ENCODE results near the gene HTR3A.

HTR3A gene

DNA sequence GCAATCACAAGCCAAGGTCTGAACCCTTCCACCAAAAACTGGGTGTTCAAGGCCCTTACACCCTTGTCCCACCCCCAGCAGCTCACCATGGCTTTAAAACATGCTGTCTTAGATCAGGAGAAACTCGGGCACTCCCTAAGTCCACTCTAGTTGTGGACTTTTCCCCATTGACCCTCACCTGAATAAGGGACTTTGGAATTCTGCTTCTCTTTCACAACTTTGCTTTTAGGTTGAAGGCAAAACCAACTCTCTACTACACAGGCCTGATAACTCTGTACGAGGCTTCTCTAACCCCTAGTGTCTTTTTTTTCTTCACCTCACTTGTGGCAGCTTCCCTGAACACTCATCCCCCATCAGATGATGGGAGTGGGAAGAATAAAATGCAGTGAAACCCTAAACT is 15.0 kb downstream of the HTR3A start:
- no peak for DNase-seq (ENCODE audit: low read depth)
- H3K4me3 ChIP-seq (ENCODE audit: low read depth, low read length) = no peak overlapping the region
- TF ChIP-seq, protein P1, sequence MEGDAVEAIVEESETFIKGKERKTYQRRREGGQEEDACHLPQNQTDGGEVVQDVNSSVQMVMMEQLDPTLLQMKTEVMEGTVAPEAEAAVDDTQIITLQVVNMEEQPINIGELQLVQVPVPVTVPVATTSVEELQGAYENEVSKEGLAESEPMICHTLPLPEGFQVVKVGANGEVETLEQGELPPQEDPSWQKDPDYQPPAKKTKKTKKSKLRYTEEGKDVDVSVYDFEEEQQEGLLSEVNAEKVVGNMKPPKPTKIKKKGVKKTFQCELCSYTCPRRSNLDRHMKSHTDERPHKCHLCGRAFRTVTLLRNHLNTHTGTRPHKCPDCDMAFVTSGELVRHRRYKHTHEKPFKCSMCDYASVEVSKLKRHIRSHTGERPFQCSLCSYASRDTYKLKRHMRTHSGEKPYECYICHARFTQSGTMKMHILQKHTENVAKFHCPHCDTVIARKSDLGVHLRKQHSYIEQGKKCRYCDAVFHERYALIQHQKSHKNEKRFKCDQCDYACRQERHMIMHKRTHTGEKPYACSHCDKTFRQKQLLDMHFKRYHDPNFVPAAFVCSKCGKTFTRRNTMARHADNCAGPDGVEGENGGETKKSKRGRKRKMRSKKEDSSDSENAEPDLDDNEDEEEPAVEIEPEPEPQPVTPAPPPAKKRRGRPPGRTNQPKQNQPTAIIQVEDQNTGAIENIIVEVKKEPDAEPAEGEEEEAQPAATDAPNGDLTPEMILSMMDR (IDR thresholded peaks at IDR 0.05; ENCODE audit: control insufficient read depth, extremely low read depth, insufficient read depth) = no peak

DNA sequence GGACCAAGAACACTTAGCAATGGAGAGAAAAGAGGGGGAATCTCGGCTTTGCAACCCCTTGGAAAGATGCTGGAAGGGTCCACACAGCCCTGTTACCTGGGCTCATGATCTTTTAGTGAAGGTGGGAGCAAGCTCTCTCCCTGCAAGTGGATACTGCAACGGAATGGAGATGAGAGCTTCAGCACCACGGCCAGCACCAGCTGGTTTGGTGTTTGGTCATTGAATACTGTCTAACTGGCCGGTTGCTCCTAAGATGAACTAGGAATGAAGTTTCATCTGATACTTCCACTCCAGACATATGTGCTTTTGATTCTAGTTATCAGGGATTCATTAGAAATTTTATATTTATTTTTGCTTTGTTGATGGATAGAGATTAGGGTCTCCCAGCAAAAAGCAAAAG is 16.3 kb downstream of the HTR3A start:
- TF ChIP-seq, protein P1 (IDR thresholded peaks at IDR 0.05; ENCODE audit: control insufficient read depth, extremely low read depth, insufficient read depth) = no peak
- H3K4me3 ChIP-seq (ENCODE audit: low read depth, low read length) = no peak overlapping the region
- DNase-seq (ENCODE audit: low read depth) = no peak

DNA sequence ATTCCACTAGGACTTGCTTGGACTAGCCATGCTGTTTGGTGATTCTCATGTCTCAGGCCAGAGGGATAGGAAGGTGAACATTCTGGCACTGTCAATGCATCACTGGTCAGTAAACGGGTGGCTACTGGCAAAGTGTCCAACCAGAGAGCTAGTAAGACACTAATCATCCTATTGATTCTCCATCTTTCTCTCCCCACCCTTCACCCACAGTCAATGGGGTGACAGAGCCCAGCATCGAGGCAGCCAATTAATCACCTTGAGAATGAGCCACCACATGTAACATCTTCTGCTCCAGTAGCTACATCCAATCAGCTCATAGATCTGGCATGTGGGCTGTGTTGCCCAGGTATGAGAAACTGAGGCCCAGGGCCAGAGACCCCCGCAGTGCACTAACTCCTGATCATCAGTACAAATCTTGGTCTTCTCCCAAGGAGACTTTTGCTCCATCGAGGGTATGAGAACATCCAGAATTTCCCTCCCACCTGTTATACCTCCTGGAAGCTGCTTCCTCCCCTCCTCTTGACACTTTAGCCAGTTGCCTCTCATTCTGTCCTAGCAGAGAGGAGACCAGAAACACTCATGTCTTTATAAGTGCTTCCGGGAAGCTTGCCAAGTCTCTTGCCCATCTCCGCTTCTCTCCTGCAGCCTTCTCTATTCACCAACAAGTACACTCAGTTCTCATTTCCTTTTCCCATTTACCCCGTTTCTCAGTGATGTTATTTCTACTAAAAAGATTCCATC is 17.0 kb downstream of the HTR3A start:
- DNase-seq (ENCODE audit: low read depth) = no peak
- TF ChIP-seq, protein P1 (IDR thresholded peaks at IDR 0.05; ENCODE audit: control insufficient read depth, extremely low read depth, insufficient read depth) = no peak
- no peak overlapping the region for H3K4me3 ChIP-seq (ENCODE audit: low read depth, low read length)

DNA sequence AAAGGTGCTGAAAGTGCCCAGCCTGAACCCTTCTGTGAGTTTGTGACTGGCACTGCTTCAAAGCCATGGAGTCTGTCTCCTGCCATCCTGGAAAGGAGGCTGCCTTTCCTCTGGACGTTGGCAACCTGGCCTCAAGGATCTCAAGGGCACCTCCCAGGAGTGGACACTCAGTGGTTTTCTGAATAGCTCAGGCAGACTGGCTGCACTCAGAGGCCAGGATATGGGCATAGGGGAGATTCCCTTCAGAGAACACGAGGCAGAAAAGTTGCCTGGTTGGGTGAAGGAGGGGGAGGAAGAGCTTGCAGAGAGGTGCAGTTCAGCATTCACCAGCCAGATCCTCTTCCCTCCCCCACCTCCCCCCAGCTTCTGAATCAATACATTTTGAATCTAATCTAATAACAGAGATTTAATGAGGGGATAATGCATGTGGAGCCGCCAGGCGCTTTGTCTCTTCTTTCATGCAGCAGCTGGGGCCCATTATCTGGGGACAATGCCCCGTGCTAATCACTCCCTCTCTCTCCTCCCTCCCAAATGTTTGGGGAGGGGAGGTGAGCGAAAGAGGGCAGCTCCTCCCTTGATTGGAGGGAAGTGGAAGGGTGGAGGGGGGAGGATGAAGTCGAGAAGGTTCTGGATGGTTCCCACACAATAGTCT is 17.7 kb downstream of the HTR3A start:
- TF ChIP-seq, protein P1 (IDR thresholded peaks at IDR 0.05; ENCODE audit: control insufficient read depth, extremely low read depth, insufficient read depth) = no peak
- no peak overlapping the region for H3K4me3 ChIP-seq (ENCODE audit: low read depth, low read length)
- no peak for DNase-seq (ENCODE audit: low read depth)

DNA sequence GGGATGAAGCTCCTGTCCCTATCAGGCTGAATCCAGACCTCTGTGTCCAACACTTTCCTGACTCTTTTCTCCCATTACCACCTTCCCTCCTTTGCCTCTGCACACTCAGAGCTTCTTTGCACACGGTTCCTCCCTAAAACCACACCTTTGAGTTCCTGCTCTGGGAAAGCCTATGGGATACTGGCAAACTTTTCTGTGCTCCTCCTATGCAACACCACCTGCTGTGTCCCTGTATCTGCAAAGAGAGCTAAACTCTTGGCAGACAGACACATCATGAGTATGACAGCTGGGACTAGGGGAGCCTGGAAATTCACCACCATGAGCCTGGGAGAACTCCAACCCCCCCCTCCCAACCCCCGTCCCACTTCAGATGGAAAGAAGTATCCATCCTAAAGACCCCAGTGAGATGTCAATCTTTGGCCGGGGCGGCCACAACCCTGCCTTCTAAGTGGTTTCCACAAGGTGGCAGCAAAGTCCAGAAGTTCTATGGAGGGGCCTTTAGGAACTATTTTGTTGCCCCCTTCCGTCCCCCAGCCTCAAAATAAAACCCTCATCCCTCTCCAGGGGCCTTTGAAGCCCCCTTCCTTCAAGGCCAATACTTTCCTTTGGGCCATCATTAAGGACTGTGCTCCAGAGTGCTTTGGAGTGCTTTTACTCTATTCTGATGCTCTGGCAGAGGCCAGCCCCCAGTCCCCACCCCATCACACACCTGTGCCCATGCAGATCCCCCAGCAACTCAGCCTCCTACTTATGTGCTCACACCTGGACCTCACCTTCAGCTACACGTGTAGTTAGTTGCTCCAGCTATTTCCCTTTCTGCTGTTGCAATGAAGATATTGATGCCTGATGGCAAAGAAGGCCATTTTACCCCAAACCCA is 19.4 kb downstream of the HTR3A start:
- H3K4me3 ChIP-seq (ENCODE audit: low read depth, low read length) = no peak overlapping the region
- TF ChIP-seq, protein P1 (IDR thresholded peaks at IDR 0.05; ENCODE audit: control insufficient read depth, extremely low read depth, insufficient read depth) = peak; percentile 73
- DNase-seq (ENCODE audit: low read depth) = no peak

DNA sequence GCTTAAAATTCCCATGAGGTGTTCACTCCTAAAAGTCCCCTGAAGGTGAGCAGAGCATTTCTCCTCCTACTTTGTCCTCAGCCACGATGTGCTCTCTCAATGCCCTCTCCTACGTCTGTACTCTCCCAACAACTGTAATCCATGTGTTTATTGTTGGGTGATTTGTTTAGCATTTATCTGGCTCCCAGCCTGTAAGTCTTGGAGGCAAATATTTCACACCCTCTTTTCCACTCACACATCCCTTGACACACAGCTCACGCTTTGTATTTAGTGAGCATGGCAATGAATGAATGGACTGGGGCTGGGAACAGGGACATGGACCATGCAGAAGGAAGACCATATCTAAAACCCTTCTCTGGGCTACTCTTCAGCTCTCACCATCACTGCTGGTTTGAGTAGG is 22.6 kb downstream of the HTR3A start:
- TF ChIP-seq, protein P1 (IDR thresholded peaks at IDR 0.05; ENCODE audit: control insufficient read depth, extremely low read depth, insufficient read depth) = no peak
- DNase-seq (ENCODE audit: low read depth) = no peak
- H3K4me3 ChIP-seq (ENCODE audit: low read depth, low read length) = no peak overlapping the region

Data from LNCaP clone FGC (cell line).